SK-N-SH treated with all-trans-retinoic acid at 6 μM for 48 hours (cell line): ENCODE measurements around the gene MSRB3.
"Not testable (repeated sequence)": the region's sequence is repeated elsewhere in the genome, so short reads cannot be mapped to it uniquely, and the experiment has no call there.

ENCODE experiments used
- ATAC-seq: fragments of 200-7000 bp; cut with Tn5 transposase; 3 replicates; pipeline ENCODE4 v1.9.1; 2020; ENCODE audit warnings: mild to moderate bottlenecking, moderate library complexity
- BACH2 ChIP-seq: fragments of 250-450 bp; sonication (Bioruptor Pico); IDR thresholded peaks from 2 replicates; pipeline ENCODE4 v1.9.0; 2021; ENCODE audit warnings: mild to moderate bottlenecking, borderline replicate concordance
- CSDC2 ChIP-seq: fragments of 250-450 bp; sonication (Bioruptor Pico); IDR thresholded peaks from 2 replicates; pipeline ENCODE4 v1.5.0; 2020; ENCODE audit warnings: mild to moderate bottlenecking, moderate library complexity
- ESRRG ChIP-seq: fragments of 250-450 bp; sonication (Bioruptor Pico); IDR thresholded peaks from 2 replicates; pipeline ENCODE4 v1.6.1; 2021; ENCODE audit warnings: mild to moderate bottlenecking
- GLIS3 ChIP-seq: fragments of 250-450 bp; sonication (Bioruptor Pico); IDR thresholded peaks from 2 replicates; pipeline ENCODE4 v1.5.0; 2020; ENCODE audit warnings: mild to moderate bottlenecking, moderate library complexity
- ISL1 ChIP-seq: fragments of 250-450 bp; sonication (Bioruptor Pico); IDR thresholded peaks from 2 replicates; pipeline ENCODE4 v2.1.2; 2022; ENCODE audit warnings: mild to moderate bottlenecking, moderate library complexity
- OSR1 ChIP-seq: fragments of 250-450 bp; sonication (Bioruptor Pico); IDR thresholded peaks from 2 replicates; pipeline ENCODE4 v1.8.0; 2022; ENCODE audit warnings: moderate library complexity, mild to moderate bottlenecking, inconsistent platforms
- PPARA ChIP-seq: fragments of 250-450 bp; sonication (Bioruptor Pico); IDR thresholded peaks from 2 replicates; pipeline ENCODE4 v1.5.0; 2020; ENCODE audit warnings: mild to moderate bottlenecking, borderline replicate concordance
- SNAI2 ChIP-seq: fragments of 250-450 bp; sonication (Bioruptor Pico); IDR thresholded peaks from 2 replicates; pipeline ENCODE4 v1.5.0; 2020; ENCODE audit warnings: mild to moderate bottlenecking, moderate library complexity
- TCF4 ChIP-seq: fragments of 250-450 bp; sonication (Bioruptor Pico); IDR thresholded peaks from 2 replicates; pipeline ENCODE4 v1.8.0; 2021; ENCODE audit warnings: mild to moderate bottlenecking, moderate library complexity, borderline replicate concordance
- ZFP3 ChIP-seq: fragments of 250-450 bp; sonication (Bioruptor Pico); IDR thresholded peaks from 2 replicates; pipeline ENCODE4 v1.5.0; 2020; ENCODE audit warnings: mild to moderate bottlenecking, moderate library complexity
- ZFP30 ChIP-seq: fragments of 450-650 bp; formaldehyde crosslinking; IDR thresholded peaks from 2 replicates; pipeline ENCODE4 v1.5.0; 2022; ENCODE audit warnings: mild to moderate bottlenecking, moderate library complexity
- ZNF70 ChIP-seq: fragments of 450-650 bp; formaldehyde crosslinking; IDR thresholded peaks from 2 replicates; pipeline ENCODE4 v1.5.0; 2020; ENCODE audit warnings: mild to moderate bottlenecking, moderate library complexity
- TF ChIP-seq, protein P1 (sequence below): fragments of 250-450 bp; sonication (Bioruptor Pico); IDR thresholded peaks from 2 replicates; pipeline ENCODE4 v1.8.0; 2020; ENCODE audit warnings: mild to moderate bottlenecking, moderate library complexity, borderline replicate concordance
- TF ChIP-seq, protein P2 (sequence below): fragments of 250-450 bp; sonication (Bioruptor Pico); IDR thresholded peaks from 2 replicates; pipeline ENCODE4 v1.8.0; 2021; ENCODE audit warnings: low read depth, mild to moderate bottlenecking, moderate library complexity, borderline replicate concordance
- TF ChIP-seq, protein P3 (sequence below): fragments of 250-450 bp; sonication (Bioruptor Pico); IDR thresholded peaks from 2 replicates; pipeline ENCODE4 v1.5.0; 2020; ENCODE audit warnings: mild to moderate bottlenecking, moderate library complexity

Gene MSRB3

DNA sequence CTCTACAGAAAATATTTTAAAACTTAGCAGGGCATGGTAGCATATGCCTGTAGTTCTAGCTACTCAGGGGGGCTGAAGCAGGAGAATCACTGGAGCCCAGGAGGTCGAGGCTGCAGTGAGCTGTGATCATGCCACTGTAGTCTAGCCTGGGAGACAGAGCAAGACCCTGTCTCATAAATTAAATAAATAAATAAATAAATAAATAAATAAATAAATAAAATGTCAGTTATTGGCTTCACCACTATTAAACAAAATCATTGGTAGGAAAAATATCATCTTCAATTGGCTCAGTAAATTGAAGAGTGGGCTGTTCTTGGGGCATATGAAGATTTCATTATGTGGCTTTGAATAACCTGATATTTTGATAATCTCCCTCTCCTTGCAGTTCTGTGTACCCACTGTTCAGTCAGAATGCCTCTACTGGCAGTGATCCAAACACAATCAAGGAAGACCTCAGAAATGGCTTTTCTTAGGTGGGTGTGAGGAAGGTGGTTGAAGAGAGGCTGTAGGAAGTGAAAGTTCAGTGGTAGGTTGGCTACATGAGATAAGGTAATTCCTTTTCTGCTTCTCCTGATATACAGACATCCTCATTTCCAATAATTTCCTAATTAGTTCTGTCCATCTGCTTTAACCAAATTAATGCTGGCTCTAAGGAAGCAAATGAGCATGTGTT is 175.8 kb downstream of the MSRB3 start:
- no peak for ATAC-seq
- no peak for TF ChIP-seq TCF4 (CRISPR knock-in tag)
- TF ChIP-seq ESRRG (CRISPR knock-in tag): no peak
- TF ChIP-seq ZNF70 (CRISPR knock-in tag): no peak
- TF ChIP-seq CSDC2: no peak
- TF ChIP-seq, protein P1, sequence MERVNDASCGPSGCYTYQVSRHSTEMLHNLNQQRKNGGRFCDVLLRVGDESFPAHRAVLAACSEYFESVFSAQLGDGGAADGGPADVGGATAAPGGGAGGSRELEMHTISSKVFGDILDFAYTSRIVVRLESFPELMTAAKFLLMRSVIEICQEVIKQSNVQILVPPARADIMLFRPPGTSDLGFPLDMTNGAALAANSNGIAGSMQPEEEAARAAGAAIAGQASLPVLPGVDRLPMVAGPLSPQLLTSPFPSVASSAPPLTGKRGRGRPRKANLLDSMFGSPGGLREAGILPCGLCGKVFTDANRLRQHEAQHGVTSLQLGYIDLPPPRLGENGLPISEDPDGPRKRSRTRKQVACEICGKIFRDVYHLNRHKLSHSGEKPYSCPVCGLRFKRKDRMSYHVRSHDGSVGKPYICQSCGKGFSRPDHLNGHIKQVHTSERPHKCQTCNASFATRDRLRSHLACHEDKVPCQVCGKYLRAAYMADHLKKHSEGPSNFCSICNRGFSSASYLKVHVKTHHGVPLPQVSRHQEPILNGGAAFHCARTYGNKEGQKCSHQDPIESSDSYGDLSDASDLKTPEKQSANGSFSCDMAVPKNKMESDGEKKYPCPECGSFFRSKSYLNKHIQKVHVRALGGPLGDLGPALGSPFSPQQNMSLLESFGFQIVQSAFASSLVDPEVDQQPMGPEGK (CRISPR knock-in tag): no peak
- TF ChIP-seq, protein P2, sequence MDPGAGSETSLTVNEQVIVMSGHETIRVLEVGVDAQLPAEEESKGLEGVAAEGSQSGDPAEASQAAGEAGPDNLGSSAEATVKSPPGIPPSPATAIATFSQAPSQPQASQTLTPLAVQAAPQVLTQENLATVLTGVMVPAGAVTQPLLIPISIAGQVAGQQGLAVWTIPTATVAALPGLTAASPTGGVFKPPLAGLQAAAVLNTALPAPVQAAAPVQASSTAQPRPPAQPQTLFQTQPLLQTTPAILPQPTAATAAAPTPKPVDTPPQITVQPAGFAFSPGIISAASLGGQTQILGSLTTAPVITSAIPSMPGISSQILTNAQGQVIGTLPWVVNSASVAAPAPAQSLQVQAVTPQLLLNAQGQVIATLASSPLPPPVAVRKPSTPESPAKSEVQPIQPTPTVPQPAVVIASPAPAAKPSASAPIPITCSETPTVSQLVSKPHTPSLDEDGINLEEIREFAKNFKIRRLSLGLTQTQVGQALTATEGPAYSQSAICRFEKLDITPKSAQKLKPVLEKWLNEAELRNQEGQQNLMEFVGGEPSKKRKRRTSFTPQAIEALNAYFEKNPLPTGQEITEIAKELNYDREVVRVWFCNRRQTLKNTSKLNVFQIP (CRISPR knock-in tag): no peak
- TF ChIP-seq BACH2 (CRISPR knock-in tag): no peak
- TF ChIP-seq PPARA (CRISPR knock-in tag): no peak
- no peak for TF ChIP-seq ZFP30 (CRISPR knock-in tag)
- TF ChIP-seq, protein P3, sequence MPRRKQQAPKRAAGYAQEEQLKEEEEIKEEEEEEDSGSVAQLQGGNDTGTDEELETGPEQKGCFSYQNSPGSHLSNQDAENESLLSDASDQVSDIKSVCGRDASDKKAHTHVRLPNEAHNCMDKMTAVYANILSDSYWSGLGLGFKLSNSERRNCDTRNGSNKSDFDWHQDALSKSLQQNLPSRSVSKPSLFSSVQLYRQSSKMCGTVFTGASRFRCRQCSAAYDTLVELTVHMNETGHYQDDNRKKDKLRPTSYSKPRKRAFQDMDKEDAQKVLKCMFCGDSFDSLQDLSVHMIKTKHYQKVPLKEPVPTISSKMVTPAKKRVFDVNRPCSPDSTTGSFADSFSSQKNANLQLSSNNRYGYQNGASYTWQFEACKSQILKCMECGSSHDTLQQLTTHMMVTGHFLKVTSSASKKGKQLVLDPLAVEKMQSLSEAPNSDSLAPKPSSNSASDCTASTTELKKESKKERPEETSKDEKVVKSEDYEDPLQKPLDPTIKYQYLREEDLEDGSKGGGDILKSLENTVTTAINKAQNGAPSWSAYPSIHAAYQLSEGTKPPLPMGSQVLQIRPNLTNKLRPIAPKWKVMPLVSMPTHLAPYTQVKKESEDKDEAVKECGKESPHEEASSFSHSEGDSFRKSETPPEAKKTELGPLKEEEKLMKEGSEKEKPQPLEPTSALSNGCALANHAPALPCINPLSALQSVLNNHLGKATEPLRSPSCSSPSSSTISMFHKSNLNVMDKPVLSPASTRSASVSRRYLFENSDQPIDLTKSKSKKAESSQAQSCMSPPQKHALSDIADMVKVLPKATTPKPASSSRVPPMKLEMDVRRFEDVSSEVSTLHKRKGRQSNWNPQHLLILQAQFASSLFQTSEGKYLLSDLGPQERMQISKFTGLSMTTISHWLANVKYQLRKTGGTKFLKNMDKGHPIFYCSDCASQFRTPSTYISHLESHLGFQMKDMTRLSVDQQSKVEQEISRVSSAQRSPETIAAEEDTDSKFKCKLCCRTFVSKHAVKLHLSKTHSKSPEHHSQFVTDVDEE (CRISPR knock-in tag): no peak
- no peak for TF ChIP-seq ISL1 (CRISPR knock-in tag)
- no peak for TF ChIP-seq ZFP3 (CRISPR knock-in tag)
- TF ChIP-seq, all 23 proteins: peak for 0

DNA sequence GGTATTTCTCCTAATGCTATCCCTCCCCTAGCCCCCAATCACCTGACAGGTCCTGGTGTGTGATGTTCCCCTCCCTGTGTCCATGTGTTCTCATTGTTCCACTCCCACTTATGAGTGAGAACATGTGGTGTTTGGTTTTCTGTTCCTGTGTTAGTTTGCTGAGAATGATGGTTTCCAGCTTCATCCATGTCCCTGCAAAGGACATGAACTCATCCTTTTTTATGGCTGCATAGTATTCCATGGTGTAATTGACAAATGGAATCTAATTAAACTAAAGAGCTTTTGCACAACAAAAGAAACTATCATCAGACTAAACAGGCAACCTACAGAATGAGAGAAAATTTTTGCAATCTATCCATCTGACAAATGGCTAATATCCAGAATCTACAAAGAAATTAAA is 178.9 kb downstream of the MSRB3 start:
- ATAC-seq: not testable (repeated sequence)

DNA sequence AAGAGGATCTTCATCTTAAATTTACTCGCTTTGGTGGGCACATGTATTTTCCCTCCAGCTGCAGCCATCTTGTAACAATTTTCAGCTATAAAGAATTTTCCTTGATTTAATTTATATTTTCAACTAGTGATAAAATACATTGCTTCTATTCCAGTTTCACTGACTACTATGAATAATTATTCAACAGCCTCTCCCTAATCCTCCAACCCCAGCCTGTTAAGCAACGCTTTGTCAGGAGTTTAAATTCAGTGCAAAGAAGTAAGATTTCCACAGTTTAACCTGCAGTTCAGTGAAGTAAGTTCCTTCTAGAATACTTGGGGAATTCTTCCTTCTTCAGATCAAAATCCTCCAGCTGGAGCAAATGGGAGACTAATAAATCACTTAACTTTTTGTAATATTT is 180.2 kb downstream of the MSRB3 start:
- TF ChIP-seq TCF4 (CRISPR knock-in tag) (no peak), OSR1 (CRISPR knock-in tag) (no peak), PPARA (CRISPR knock-in tag) (no peak), ESRRG (CRISPR knock-in tag) (no peak), BACH2 (CRISPR knock-in tag) (no peak), SNAI2 (no peak), GLIS3 (CRISPR knock-in tag) (no peak)
- TF ChIP-seq, protein P3 (CRISPR knock-in tag): no peak
- TF ChIP-seq, protein P1 (CRISPR knock-in tag): no peak
- TF ChIP-seq, protein P2 (CRISPR knock-in tag): no peak
- no peak for ATAC-seq
